H9 (cell line): ENCODE results near the gene GALNS. TPM values are rescaled to one million over a fixed set of nuclear protein-coding genes. Genes with fewer than 3 reads are reported as not detected.

Experiments used
- DNase-seq: peaks from one replicate; pipeline ENCODE4 v3.0.0-alpha.2; 2017
- H2AFZ ChIP-seq: one replicate; pipeline ENCODE4 v1.6.1; 2013; ENCODE audit warnings: mild to moderate bottlenecking, low read length, control low read depth, moderate library complexity
- H2AK5ac ChIP-seq: 2 replicates; pipeline ENCODE4 v1.6.1; 2013; ENCODE audit warnings: low read length, control low read depth, mixed read lengths; ENCODE audit not compliant: insufficient read length
- H2BK120ac ChIP-seq: one replicate; pipeline ENCODE4 v1.6.1; 2013; ENCODE audit warnings: low read depth, mild to moderate bottlenecking, low read length, control low read depth, inconsistent platforms; ENCODE audit not compliant: poor library complexity, severe bottlenecking
- H2BK12ac ChIP-seq: 2 replicates; pipeline ENCODE4 v1.6.1; 2013; ENCODE audit warnings: low read length, control low read depth, mixed read lengths, low read depth; ENCODE audit not compliant: insufficient read length
- H2BK15ac ChIP-seq: 2 replicates; pipeline ENCODE4 v1.6.1; 2013; ENCODE audit warnings: low read depth, low read length, control low read depth
- H2BK20ac ChIP-seq: one replicate; pipeline ENCODE4 v1.6.1; 2013; ENCODE audit warnings: low read depth, mild to moderate bottlenecking, low read length, control low read depth, inconsistent platforms; ENCODE audit not compliant: poor library complexity, severe bottlenecking
- H2BK5ac ChIP-seq: 2 replicates; pipeline ENCODE4 v1.6.1; 2013; ENCODE audit warnings: low read length, control low read depth, mixed read lengths; ENCODE audit not compliant: insufficient read length
- H3K14ac ChIP-seq: 2 replicates; pipeline ENCODE4 v1.6.1; 2013; ENCODE audit warnings: low read length, control low read depth; ENCODE audit not compliant: insufficient read depth
- H3K18ac ChIP-seq: 2 replicates; pipeline ENCODE4 v1.6.1; 2013; ENCODE audit warnings: low read depth, mild to moderate bottlenecking, mixed read lengths, low read length, control low read depth; ENCODE audit not compliant: insufficient read length
- H3K23ac ChIP-seq: 2 replicates; pipeline ENCODE4 v1.6.1; 2013; ENCODE audit warnings: low read length, control low read depth, mixed read lengths, low read depth; ENCODE audit not compliant: insufficient read length
- H3K23me2 ChIP-seq: 2 replicates; pipeline ENCODE4 v1.6.1; 2013; ENCODE audit warnings: low read depth, mild to moderate bottlenecking, mixed read lengths, low read length, control low read depth; ENCODE audit not compliant: insufficient read length, poor library complexity, severe bottlenecking
- H3K27ac ChIP-seq: 2 replicates; pipeline ENCODE4 v1.5.1; 2013; ENCODE audit warnings: low read length, control low read depth, mixed read lengths, low read depth; ENCODE audit not compliant: insufficient read length
- H3K27me3 ChIP-seq: 2 replicates; pipeline ENCODE4 v1.6.1; 2013; ENCODE audit warnings: low read length, control low read depth, inconsistent platforms; ENCODE audit not compliant: insufficient read depth
- H3K4ac ChIP-seq: 2 replicates; pipeline ENCODE4 v1.6.1; 2013; ENCODE audit warnings: low read depth, mild to moderate bottlenecking, control low read depth, inconsistent platforms, low read length, moderate library complexity
- H3K4me1 ChIP-seq: 2 replicates; pipeline ENCODE4 v1.6.1; 2013; ENCODE audit warnings: low read length, control low read depth, inconsistent platforms; ENCODE audit not compliant: insufficient read depth
- H3K4me2 ChIP-seq: 2 replicates; pipeline ENCODE4 v1.6.1; 2013; ENCODE audit warnings: low read length, control low read depth, mixed read lengths; ENCODE audit not compliant: insufficient read length, insufficient read depth
- H3K56ac ChIP-seq: 2 replicates; pipeline ENCODE4 v1.6.1; 2013; ENCODE audit warnings: low read depth, mild to moderate bottlenecking, mixed read lengths, low read length, control low read depth; ENCODE audit not compliant: insufficient read length
- H3K79me1 ChIP-seq: 2 replicates; pipeline ENCODE4 v1.6.1; 2013; ENCODE audit warnings: low read depth, mild to moderate bottlenecking, moderate library complexity, low read length, control low read depth, inconsistent platforms; ENCODE audit not compliant: insufficient read depth, poor library complexity, severe bottlenecking
- H3K79me2 ChIP-seq: 2 replicates; pipeline ENCODE4 v1.6.1; 2013; ENCODE audit warnings: low read length, control low read depth, inconsistent platforms; ENCODE audit not compliant: insufficient read depth
- H3K9ac ChIP-seq: 2 replicates; pipeline ENCODE4 v1.6.1; 2013; ENCODE audit warnings: low read length, control low read depth, mixed read lengths; ENCODE audit not compliant: insufficient read length; ENCODE audit errors: extremely low read depth
- H3K9me3 ChIP-seq: one replicate; pipeline ENCODE4 v1.6.1; 2013; ENCODE audit warnings: low read depth, low read length, inconsistent platforms; ENCODE audit not compliant: control insufficient read depth
- H3T11ph ChIP-seq: one replicate; pipeline ENCODE4 v1.6.1; 2013; ENCODE audit warnings: mild to moderate bottlenecking, low read length, control low read depth, inconsistent platforms
- H4K20me1 ChIP-seq: one replicate; pipeline ENCODE4 v1.6.1; 2013; ENCODE audit not compliant: control insufficient read depth, insufficient read length, insufficient read depth
- H4K5ac ChIP-seq: 2 replicates; pipeline ENCODE4 v1.6.1; 2013; ENCODE audit warnings: low read depth, mild to moderate bottlenecking, mixed read lengths, low read length, control low read depth; ENCODE audit not compliant: insufficient read length
- H4K8ac ChIP-seq: replicated peaks from 2 replicates; pipeline ENCODE4 v1.6.1; 2013; ENCODE audit warnings: low read length, control low read depth, mixed read lengths, low read depth; ENCODE audit not compliant: insufficient read length
- H4K91ac ChIP-seq: 2 replicates; pipeline ENCODE4 v1.6.1; 2013; ENCODE audit warnings: low read depth, mild to moderate bottlenecking, moderate library complexity, mixed read lengths, low read length, control low read depth; ENCODE audit not compliant: insufficient read length
- H3K27ac Mint-ChIP-seq, 3 experiments: 2 replicates in 2 of 3; 3 replicates in 1 of 3; pipeline ENCODE4 v1.8.0; 2020 to 2021; ENCODE audit warnings: mixed read lengths in 3 of 3, mild to moderate bottlenecking in 1 of 3, moderate library complexity in 1 of 3
- H3K27me3 Mint-ChIP-seq: 2 replicates; pipeline ENCODE4 v1.8.0; 2021; ENCODE audit warnings: low read depth, mild to moderate bottlenecking, moderate library complexity, mixed read lengths
- H3K36me3 Mint-ChIP-seq, 3 experiments: 2 replicates in 2 of 3; 3 replicates in 1 of 3; pipeline ENCODE4 v1.8.0; 2020 to 2021; ENCODE audit warnings: low read depth in 3 of 3, mixed read lengths in 3 of 3; ENCODE audit not compliant: insufficient read depth in 1 of 3
- H3K4me1 Mint-ChIP-seq, 2 experiments: 2 replicates each; pipeline ENCODE4 v1.8.0; 2020; ENCODE audit warnings: mixed read lengths in 2 of 2
- H3K4me3 Mint-ChIP-seq, 2 experiments: 2 replicates in 1 of 2; 3 replicates in 1 of 2; pipeline ENCODE4 v1.8.0; 2020 to 2021; ENCODE audit warnings: mild to moderate bottlenecking in 2 of 2, mixed read lengths in 2 of 2, moderate library complexity in 1 of 2
- H3K9me3 Mint-ChIP-seq, 2 experiments: 2 replicates in 1 of 2; 3 replicates in 1 of 2; pipeline ENCODE4 v1.8.0; 2020; ENCODE audit warnings: mild to moderate bottlenecking in 2 of 2, mixed read lengths in 2 of 2, moderate library complexity in 1 of 2
- CTCF ChIP-seq: fragments of 200-600 bp; sonication (generic); conservative IDR thresholded peaks from 3 replicates; pipeline ENCODE4 v1.8.0; 2021; ENCODE audit warnings: antibody characterized with exemption, mild to moderate bottlenecking
- WGBS: extraction: QIAGEN DNeasy Blood & Tissue Kit; methylation state at CpG from one replicate; pipeline ENCODE4 v1.1.7; 2013; ENCODE audit warnings: missing lambda C conversion rate, low lambda C conversion rate, mixed read lengths; ENCODE audit not compliant: insufficient read length; ENCODE audit errors: extremely low coverage; 5-methylcytosine and 5-hydroxymethylcytosine counted together
- total RNA-seq: library from RNA; stranded (reverse); gene quantifications from 2 replicates; pipeline ENCODE4 v1.2.1, GENCODE V29; 2021

GALNS gene
- total RNA-seq, 1 experiment from 2014 or later = 20.3 TPM

GRCh38 chr16:88809676-88810165, 47.0 kb downstream of the GALNS start:
- Histone ChIP-seq H3T11ph (no peak overlapping the region), H2AFZ (no peak overlapping the region), H3K23ac (no peak overlapping the region), H3K56ac (no peak overlapping the region), H2BK12ac (no peak overlapping the region), H4K5ac (no peak overlapping the region), H4K91ac (no peak overlapping the region), H2BK20ac (no peak overlapping the region), H2BK5ac (no peak overlapping the region), H3K27ac (no peak overlapping the region), H3K23me2 (peaks cover 14% of the 10 kb centered on the region), H2AK5ac (no peak overlapping the region), H2BK120ac (no peak overlapping the region), H3K79me1 (peaks cover 4% of the 10 kb centered on the region), H3K27me3 (no peaks in the 10 kb centered on the region), H3K9me3 (no peaks in the 10 kb centered on the region), H4K8ac (no peak overlapping the region), H3K18ac (no peak overlapping the region), H3K9ac (no peak overlapping the region), H3K4ac (no peak overlapping the region), H2BK15ac (no peak overlapping the region), H3K79me2 (peaks cover 3% of the 10 kb centered on the region; the same call in 1 of the 2 replicates), H4K20me1 (peaks cover 3% of the 10 kb centered on the region), H3K14ac (no peak overlapping the region), H3K4me2 (no peak overlapping the region), H3K4me1 (no peaks in the 10 kb centered on the region)
- H3K4me1 Mint-ChIP-seq = peaks cover 6 to 10% of the 10 kb centered on the region in 2 experiments
- no peaks in the 10 kb centered on the region; the same call in 1 of the 2 replicates for H3K27me3 Mint-ChIP-seq
- WGBS = no CpG with 5 or more reads among the region's 10 CpGs
- peak; percentile 39 for DNase-seq
- no peak for TF ChIP-seq CTCF
- H3K9me3 Mint-ChIP-seq = no peaks in the 10 kb centered on the region
- H3K36me3 Mint-ChIP-seq = peaks cover 17 to 54% (median 54%) of the 10 kb centered on the region in 3 experiments; a peak in 6 of 7 replicates
- peak overlapping the region; percentile 83 to 93 for H3K4me3 Mint-ChIP-seq
- peak overlapping the region in 2 of 3 experiments; percentile 48 to 77; a peak in 3 of 7 replicates for H3K27ac Mint-ChIP-seq
